HG03571 (cell line): ENCODE measurements around the gene PTRH1.
A peak's percentile ranks its signal among the peaks of the same experiment; 100 is the strongest.

Source experiments
- ATAC-seq: cut with Tn5 transposase; IDR thresholded peaks from one replicate; pipeline ENCODE4 v1.9.1; 2021; ENCODE audit not compliant: unreplicated experiment

PTRH1 gene

DNA sequence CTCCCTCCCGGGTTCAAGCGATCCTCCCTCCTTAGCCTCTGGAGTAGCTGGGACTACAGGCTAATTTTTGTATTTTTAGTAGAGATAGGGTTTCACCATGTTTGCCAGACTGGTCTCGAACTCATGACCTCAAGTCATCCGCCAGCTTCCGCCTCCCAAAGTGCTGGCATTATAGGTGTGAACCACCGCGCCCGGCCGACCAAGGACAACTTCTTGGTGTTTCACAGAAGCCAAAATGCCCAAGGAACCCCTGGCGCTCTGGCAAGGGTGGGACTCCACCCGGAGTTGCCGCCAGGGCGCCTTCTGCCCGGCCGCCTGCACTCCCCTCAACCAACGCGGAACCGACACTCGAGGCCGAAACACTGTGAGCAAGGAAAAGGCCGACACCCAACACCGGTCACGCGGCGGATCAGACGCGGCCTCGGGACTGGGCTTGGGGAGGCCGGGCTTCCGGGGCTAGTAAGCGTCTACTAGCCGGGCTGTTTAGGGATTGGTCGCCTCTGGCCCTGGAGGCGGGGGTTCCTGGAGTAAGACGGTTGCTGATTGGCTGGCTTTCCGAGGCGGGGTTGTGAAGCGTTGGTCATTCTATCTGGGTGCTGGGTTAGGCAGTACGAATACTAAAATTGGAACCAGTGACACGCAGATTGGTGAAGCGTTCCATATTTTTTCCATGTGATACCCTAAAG is 16.3 kb downstream of the PTRH1 start:
- peak; percentile 85 for ATAC-seq

GRCh38 chr9:127698386-127698785 is 17.1 kb downstream of the PTRH1 start:
- ATAC-seq, result no peak

DNA sequence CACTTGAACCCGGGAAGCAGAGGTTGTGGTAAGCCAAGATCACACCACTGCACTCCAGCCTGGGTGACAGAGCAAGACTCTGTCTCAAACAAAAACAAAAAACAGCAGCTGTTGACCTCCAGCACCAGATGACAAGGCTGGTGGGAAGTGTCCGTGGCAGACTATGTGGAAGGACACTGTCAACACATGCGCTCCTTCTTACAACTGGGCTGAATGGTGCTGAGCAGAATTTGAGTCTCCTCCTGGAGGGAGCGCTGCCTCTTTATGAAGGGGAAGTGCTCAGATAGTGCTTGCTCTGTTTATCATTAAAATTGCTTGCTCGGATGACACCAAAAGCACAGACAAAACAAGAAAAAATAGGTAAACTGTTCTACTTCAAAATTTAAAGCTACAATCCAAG is 17.9 kb downstream of the PTRH1 start:
- no peak for ATAC-seq

DNA sequence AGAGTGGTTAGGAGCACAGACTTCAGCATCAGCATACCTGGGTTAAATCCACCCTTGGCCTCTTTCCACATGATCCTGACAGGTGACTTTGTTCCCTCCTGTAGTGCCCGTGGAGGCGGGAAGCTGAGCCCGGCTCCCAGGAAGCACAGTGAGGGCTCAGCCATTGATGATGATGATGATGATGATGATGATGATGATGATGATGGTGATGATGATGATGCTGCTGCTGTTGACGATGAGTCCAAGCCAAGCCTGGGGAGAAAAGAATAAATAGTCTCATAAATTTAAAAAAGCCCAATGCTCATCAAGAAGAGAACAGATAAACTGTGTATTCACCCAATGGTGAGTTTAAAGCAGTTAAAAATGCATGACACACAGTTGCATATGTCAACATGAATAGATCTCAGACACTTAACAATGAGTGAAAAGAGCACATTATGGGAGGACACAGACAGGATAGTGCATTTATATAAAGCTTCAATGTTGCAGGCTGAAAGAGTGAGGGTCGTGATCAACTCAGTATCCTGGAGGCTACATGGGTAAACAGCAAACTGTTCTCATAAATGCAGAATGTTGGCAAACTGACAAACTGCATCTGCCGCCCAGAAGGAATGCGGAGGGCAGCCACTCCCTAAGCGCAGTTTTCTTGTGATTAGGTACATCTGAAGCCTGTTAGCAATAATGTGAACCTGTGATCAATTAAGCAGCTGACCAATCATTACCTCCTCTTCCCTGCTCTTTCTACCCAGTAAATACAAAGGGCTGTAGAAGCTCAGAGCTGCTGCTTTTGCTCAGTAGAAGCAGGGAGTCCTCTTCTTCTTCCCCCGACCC is 20.4 kb downstream of the PTRH1 start:
- no peak for ATAC-seq

- ATAC-seq, result no peak
Observed at GRCh38 chr9:127693697-127694096, 21.8 kb downstream of the PTRH1 start.

DNA sequence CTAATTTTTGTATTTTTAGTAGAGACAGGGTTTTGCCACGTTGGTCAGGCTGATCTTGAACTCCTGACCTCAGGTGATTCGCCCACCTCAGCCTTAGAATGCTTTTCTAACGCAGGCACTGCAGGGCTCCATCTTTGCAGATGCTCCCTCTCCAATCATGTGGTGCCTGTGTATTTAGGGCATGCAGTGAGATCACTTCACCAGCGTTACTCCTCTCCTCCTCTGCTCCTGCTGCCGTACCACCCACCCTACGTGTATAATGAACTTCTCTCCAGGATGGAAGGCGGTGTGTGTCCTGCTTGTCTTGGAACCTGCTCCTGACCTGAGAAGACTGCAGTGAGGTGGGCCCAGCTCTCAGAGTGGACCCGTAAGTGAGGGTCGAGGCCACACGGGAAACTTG is 22.3 kb downstream of the PTRH1 start:
- no peak for ATAC-seq

DNA sequence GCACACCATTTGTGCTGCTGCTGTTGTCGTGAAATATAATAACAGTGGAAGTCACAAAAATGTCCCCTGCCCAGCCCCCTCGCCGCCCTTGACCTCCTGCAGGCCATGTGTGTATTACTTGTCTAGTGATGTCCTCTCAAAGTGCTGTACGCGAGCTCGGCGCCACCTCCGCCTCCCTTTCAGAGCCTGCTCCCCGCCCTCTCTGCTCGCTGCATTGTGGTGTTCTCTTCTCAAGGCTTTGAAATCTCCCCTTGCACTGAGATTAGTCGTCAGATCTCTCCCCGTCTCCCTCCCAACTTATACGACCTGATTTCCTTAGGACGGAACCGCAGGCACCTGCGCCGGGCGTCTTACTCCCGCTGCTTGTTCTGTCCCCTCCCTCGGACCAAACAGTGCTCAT is 23.4 kb downstream of the PTRH1 start:
- ATAC-seq, result no peak

GRCh38 chr9:127690735-127691134 is 24.7 kb downstream of the PTRH1 start:
- ATAC-seq, result no peak

GRCh38 chr9:127689329-127690000 is 26.0 kb downstream of the PTRH1 start:
- no peak for ATAC-seq

DNA sequence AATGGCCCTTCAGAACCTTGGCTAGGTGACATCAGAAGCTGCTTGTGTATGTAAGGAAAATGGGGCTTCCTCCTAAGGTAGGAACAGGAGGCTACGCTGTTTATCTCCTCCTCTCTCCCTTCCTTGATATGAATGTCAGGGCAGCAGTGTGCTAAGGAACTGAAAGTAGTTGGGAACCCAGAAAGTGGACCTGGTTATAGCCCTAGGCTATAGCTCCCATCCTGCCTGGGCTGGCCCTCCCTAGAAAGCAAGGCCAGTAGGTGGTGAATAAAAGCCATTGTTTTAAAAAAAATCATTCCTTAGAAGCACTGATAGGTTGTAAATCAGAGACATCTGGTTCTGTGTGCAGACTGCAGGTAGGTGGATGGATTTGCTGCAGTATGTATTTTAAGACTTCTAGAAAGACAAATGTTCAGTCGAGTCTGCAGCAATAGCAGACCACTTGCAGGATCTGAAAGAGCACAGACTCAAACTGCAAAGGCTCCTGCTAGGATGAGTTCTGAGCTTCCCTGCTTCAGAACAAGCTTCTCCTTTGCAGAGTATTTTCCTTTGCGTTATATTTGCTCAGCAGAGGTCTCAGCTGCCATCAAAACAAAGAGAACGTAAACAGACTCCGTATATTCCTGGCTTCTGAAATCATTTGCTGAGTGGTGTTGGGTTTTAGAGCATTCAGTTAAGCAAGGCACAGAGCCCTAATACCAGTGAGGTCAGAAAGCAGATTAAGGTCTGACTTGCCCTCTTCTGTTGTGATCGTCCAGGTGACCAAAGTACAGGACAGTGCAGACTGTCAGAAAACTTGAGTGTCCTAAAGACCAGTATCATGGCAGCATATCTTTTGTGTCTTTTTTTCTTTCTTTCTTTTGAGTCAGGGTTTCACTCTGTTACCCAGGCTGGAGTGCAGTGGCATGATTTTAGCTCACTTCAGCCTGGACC is 28.7 kb downstream of the PTRH1 start:
- no peak for ATAC-seq

GRCh38 chr9:127684576-127684975 is 30.9 kb downstream of the PTRH1 start:
- no peak for ATAC-seq

- no peak for ATAC-seq
Observed at GRCh38 chr9:127683723-127684122, 31.7 kb downstream of the PTRH1 start.

DNA sequence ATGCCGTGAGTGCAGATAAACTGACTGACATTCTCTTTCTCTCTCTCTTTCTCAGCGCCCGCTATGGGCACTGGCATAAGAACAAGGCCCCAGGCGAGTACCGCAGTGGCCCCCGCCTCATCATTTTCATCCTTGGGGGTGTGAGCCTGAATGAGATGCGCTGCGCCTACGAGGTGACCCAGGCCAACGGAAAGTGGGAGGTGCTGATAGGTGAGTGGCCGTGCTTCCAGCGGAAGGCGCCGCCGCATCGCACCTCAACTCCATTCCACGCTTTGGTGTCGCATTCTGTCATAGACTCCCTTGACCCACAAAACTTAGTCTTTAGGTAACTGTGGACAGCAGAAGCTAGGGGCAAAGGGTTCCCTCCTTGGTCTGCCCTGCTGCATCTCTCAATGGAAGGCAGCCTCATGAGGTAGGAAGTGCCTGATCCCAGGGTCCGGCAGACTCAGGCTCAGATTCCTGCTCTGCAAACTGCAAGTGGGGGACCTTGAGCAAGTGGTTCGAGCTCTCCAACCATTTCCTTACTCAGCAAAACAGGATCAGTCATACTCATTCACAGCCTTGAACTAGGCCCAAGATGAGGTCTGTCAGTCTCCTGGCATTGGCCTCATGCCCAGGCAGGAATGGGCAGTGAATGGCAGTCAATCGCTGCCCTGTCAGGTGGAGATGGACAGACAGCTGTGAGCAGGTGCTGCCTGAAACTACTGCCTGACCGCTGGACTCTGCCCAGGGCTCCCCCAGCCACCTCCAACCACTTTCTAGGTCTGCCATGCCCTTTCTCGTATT is 32.9 kb downstream of the PTRH1 start:
- ATAC-seq, result no peak

DNA sequence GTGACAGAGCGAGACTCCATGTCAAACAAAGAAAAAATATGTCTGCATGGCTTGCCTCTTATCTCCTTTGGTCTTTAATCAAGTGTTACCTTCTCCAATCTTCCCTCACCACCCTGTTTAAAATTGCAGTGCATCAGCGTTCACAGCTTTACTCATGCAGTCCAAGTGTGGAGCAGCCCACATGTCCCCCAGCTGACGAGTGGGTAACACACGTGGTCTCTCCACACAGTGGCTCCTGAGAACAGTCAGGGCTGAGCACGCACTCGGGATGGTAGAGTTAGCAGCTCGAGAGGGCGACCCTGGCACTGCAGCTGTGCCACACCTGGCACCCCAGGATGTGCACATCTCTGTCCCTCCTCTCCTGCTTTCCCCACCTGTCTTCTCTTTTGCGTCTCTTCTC is 34.6 kb downstream of the PTRH1 start:
- no peak for ATAC-seq

DNA sequence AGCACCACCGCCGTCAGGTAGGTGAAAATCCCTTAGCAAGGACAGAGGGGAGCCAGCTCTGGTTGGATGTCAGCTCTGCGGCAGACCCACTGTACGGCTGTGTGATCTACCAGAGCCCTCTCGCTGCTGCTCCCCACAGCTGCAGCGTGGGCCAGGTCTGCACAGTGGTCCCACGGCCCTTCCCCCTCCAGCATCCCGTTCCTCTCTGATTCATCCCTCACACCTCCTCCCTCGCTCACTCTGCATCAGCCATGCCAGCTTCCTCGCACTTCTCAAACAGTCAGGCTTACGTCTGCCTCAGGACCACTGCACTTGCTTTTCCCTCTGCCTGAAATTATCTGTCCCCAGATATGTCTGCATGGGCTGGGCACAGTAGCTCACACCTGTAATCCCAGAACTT is 35.2 kb downstream of the PTRH1 start:
- no peak for ATAC-seq

DNA sequence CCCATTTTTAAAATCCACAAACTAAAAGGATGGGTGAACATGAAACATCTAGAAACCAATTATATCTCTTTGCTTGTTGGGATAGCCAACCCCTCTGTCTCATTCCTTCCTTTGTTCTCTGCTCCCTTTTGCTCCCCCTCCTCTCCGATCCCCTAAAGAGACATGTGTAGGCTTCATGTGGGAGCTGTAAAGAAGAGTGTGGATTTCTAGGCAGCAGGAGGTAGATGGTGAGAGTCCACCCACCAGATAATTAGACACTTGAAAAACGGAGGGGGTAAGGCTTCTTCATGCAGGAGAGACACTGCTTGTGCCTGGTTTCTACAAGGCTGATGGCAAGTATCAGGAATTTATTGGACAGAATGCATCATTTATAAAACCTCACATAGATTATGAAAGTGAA is 36.0 kb downstream of the PTRH1 start:
- no peak for ATAC-seq

GRCh38 chr9:127676638-127677037 is 38.8 kb downstream of the PTRH1 start:
- ATAC-seq, result no peak

DNA sequence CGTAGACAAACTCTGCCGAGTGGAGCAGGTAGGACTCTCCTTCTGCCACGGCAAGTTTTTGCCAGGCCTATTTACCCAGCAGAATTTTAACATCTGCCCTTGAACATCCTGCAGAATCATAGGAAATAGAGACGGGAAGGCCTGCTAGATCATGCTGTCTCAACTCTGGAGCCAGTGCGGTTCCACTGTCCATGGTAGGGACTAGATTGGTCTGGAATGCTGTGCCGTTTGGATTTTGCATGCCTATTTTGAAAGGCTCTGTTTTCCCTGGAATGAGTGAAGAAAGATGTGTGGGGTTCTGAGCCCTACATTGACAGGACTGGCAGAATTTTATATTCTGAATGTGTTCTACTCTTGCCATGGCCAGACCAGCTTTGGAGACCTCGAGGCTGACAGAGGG is 42.2 kb downstream of the PTRH1 start:
- no peak for ATAC-seq

DNA sequence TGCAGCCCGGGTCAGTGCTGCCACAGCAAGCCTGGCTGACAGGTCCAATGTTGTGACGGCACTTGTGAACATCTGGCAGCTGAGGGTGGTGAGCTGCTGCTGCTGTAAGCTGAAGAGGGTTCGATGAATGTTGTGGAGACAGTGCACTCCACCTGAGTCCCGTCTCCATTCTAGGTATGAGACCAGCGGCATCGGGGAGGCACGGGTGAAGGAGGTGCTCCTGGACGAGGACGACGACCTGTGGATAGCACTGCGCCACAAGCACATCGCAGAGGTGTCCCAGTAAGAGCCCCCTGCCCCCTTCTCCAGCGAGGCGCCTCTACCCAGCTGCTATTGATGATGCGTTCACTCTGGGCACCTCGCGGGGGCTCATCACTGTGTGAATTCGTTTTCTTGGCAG is 47.6 kb downstream of the PTRH1 start:
- ATAC-seq, result no peak
